HL-60 (cell line): ENCODE data around the gene AOPEP.

Experiments used
- POLR2AphosphoS5 ChIP-seq: IDR thresholded peaks from 2 replicates; pipeline ENCODE4 v1.6.1; 2012; ENCODE audit warnings: low read depth
- TF ChIP-seq, protein P1 (sequence below): IDR thresholded peaks from one replicate; pipeline ENCODE4 v1.5.1; 2011; ENCODE audit warnings: low read length, control low read depth, inconsistent platforms; ENCODE audit not compliant: insufficient read depth
- TF ChIP-seq, protein P2 (sequence below): IDR thresholded peaks from 2 replicates; pipeline ENCODE4 v1.6.1; 2012; ENCODE audit warnings: low read depth; ENCODE audit not compliant: insufficient replicate concordance

DNA sequence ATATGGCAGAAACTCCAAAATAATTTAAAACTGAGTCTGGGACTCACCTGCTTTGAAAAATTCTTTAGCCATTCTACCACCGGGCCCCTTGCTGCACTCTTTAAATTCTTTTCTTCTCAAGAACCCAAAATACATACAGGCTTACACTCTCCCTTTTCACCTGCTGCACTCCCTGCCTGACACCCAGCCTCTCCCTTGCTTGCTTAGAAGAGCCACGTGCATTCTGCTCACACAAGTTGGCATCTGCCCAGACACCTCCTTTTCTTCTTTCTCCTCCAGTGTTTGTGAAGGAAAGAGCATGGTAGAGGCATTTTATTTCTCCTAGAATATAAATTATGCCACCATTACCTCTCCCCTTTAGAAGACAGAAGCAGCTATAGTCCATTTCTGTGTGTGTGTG, 39.0 kb upstream of the AOPEP start:
- TF ChIP-seq, protein P1, sequence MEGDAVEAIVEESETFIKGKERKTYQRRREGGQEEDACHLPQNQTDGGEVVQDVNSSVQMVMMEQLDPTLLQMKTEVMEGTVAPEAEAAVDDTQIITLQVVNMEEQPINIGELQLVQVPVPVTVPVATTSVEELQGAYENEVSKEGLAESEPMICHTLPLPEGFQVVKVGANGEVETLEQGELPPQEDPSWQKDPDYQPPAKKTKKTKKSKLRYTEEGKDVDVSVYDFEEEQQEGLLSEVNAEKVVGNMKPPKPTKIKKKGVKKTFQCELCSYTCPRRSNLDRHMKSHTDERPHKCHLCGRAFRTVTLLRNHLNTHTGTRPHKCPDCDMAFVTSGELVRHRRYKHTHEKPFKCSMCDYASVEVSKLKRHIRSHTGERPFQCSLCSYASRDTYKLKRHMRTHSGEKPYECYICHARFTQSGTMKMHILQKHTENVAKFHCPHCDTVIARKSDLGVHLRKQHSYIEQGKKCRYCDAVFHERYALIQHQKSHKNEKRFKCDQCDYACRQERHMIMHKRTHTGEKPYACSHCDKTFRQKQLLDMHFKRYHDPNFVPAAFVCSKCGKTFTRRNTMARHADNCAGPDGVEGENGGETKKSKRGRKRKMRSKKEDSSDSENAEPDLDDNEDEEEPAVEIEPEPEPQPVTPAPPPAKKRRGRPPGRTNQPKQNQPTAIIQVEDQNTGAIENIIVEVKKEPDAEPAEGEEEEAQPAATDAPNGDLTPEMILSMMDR: no peak
- TF ChIP-seq POLR2AphosphoS5: no peak
- TF ChIP-seq, protein P2, sequence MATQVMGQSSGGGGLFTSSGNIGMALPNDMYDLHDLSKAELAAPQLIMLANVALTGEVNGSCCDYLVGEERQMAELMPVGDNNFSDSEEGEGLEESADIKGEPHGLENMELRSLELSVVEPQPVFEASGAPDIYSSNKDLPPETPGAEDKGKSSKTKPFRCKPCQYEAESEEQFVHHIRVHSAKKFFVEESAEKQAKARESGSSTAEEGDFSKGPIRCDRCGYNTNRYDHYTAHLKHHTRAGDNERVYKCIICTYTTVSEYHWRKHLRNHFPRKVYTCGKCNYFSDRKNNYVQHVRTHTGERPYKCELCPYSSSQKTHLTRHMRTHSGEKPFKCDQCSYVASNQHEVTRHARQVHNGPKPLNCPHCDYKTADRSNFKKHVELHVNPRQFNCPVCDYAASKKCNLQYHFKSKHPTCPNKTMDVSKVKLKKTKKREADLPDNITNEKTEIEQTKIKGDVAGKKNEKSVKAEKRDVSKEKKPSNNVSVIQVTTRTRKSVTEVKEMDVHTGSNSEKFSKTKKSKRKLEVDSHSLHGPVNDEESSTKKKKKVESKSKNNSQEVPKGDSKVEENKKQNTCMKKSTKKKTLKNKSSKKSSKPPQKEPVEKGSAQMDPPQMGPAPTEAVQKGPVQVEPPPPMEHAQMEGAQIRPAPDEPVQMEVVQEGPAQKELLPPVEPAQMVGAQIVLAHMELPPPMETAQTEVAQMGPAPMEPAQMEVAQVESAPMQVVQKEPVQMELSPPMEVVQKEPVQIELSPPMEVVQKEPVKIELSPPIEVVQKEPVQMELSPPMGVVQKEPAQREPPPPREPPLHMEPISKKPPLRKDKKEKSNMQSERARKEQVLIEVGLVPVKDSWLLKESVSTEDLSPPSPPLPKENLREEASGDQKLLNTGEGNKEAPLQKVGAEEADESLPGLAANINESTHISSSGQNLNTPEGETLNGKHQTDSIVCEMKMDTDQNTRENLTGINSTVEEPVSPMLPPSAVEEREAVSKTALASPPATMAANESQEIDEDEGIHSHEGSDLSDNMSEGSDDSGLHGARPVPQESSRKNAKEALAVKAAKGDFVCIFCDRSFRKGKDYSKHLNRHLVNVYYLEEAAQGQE: no peak
